ENCODE measurements around the gene PIP5KL1. TPM values are rescaled to one million over a fixed set of nuclear protein-coding genes. Genes with fewer than 3 reads are reported as not detected.
A peak's percentile ranks its signal among the peaks of the same experiment; 100 is the strongest.

Gene PIP5KL1
- total and polyA plus RNA-seq, 2 of the 8 experiments (the other 6 are each of a cell fraction or from before 2014, with no cell fraction given) = 13.4 to 15.4 TPM

GRCh38 chr9:127872369-127873222, 58.0 kb downstream of the PIP5KL1 start:
- H3K4ac ChIP-seq (replicated peaks; ENCODE audit: insufficient read length, low read depth, low read length) = no peak overlapping the region
- H3K27me3 ChIP-seq (replicated peaks in 1 of 4; ENCODE audit: control insufficient read depth in 3 of 4, extremely low read depth in 1 of 4, insufficient read depth in 3 of 4, low read length in 3 of 4) = no peaks in the 10 kb centered on the region
- H3K14ac ChIP-seq (ENCODE audit: insufficient read length) = no peak overlapping the region
- H4K8ac ChIP-seq (ENCODE audit: extremely low read depth, insufficient read depth, low read length) = peak overlapping the region; percentile 4
- no peak overlapping the region for H2BK120ac ChIP-seq (replicated peaks; ENCODE audit: low read depth, low read length)
- H3K56ac ChIP-seq (replicated peaks; ENCODE audit: insufficient read length, low read depth, low read length) = no peak overlapping the region
- H2BK20ac ChIP-seq (ENCODE audit: low read length) = no peak overlapping the region
- ChIA-PET CTCF (ENCODE audit: partially characterized antibody) (interaction anchor here (0.9 to 9.2 kb wide), 22 partner anchors 8 to 283 kb away, joined by 3 to 116 read pairs (median 4); partner anchors contain the start of genes ENG, ST6GALNAC6 and TOR2A), POLR2A (ENCODE audit: partially characterized antibody) (interaction anchor here (1.1 to 2.8 kb wide), 5 partner anchors 13 to 78 kb away, joined by 3 to 11 read pairs (median 4); partner anchors contain the start of gene ENG)
- no peak overlapping the region for H3K9ac ChIP-seq (replicated peaks in 1 of 4; ENCODE audit: extremely low read depth in 1 of 4, low read depth in 3 of 4, low read length in 3 of 4)
- no peaks in the 10 kb centered on the region for H3K79me2 ChIP-seq (ENCODE audit: control insufficient read depth in 1 of 2, insufficient read depth in 2 of 2, low read length in 2 of 2)
- H2BK5ac ChIP-seq (ENCODE audit: low read depth, low read length) = no peak overlapping the region; the same call in 1 of the 2 replicates
- WGBS, 2 experiments (ENCODE audit: extremely low coverage in 1 of 2, insufficient coverage in 1 of 2, insufficient read length in 1 of 2, insufficient replicate concordance in 2 of 2, low coverage in 1 of 2, low lambda C conversion rate in 2 of 2, missing lambda C conversion rate in 1 of 2) = 89% methylated on average over 20 of the region's 20 CpGs; no CpG with 5 or more reads in 1 of the 2 experiments
- H2AFZ ChIP-seq (ENCODE audit: low read length) = no peak overlapping the region
- H3K9me3 ChIP-seq (ENCODE audit: insufficient read depth in 2 of 2, low read depth in 1 of 2, low read length in 1 of 2) = no peaks in the 10 kb centered on the region
- FAIRE-seq (no peak), DNase-seq (ENCODE audit: low read depth in 1 of 2, low spot score in 2 of 2) (no peak)
- H3K18ac ChIP-seq (ENCODE audit: extremely low read depth, low read length) = no peak overlapping the region
- no peak overlapping the region; the same call in 1 of the 2 replicates for H3K27ac ChIP-seq (ENCODE audit: low read depth, low read length)
- H2AK5ac ChIP-seq (ENCODE audit: low read depth, low read length) = no peak overlapping the region
- H4K20me1 ChIP-seq (replicated peaks in 1 of 2; ENCODE audit: control insufficient read depth in 1 of 2, insufficient read depth in 2 of 2, low read length in 2 of 2) = peaks cover 0 to 4% of the 10 kb centered on the region in 2 experiments
- no peak overlapping the region for H4K5ac ChIP-seq (ENCODE audit: insufficient read length, low read depth, low read length)
- H3K4me1 ChIP-seq (replicated peaks in 1 of 4; ENCODE audit: control insufficient read depth in 3 of 4, insufficient read depth in 4 of 4, low read length in 3 of 4) = peaks cover 0 to 14% (median 6%) of the 10 kb centered on the region in 4 experiments; a peak in 6 of 7 replicates
- H2BK15ac ChIP-seq (ENCODE audit: low read length) = 0 out of 2 replicates have a peak overlapping the region, but pooled peaks have one; percentile 61
- no peak overlapping the region for H4K91ac ChIP-seq (replicated peaks; ENCODE audit: insufficient read length, low read length)
- H3K23me2 ChIP-seq (ENCODE audit: low read depth, low read length) = peaks cover 2% of the 10 kb centered on the region; the same call in 1 of the 2 replicates
- no peak overlapping the region for H3K4me2 ChIP-seq (ENCODE audit: insufficient read depth in 1 of 2, low read depth in 2 of 2, low read length in 2 of 2)
- H3K4me3 ChIP-seq (ENCODE audit: extremely low read depth in 1 of 4, insufficient read depth in 2 of 4, low read depth in 3 of 4, low read length in 4 of 4) = no peak overlapping the region
- no peak overlapping the region for H3K23ac ChIP-seq (ENCODE audit: insufficient read length)
- no peak overlapping the region for H2BK12ac ChIP-seq (ENCODE audit: low read depth, low read length)
- H3K36me3 ChIP-seq (ENCODE audit: control insufficient read depth in 2 of 4, insufficient read depth in 4 of 4, low read length in 3 of 4) = no peaks in the 10 kb centered on the region
- no peaks in the 10 kb centered on the region for H3K79me1 ChIP-seq (ENCODE audit: low read depth, low read length)
- no peak for TF ChIP-seq ZNF274 (IDR thresholded peaks at IDR 0.05; ENCODE audit: borderline replicate concordance, extremely low read depth, low read length)
- no peak for TF ChIP-seq BRCA1 (IDR thresholded peaks at IDR 0.05; ENCODE audit: low read depth, low read length)
- TF ChIP-seq CREB1 (IDR thresholded peaks at IDR 0.05) = no peak
- no peak for TF ChIP-seq SIX5 (IDR thresholded peaks at IDR 0.05; ENCODE audit: low read depth, low read length)
- no peak for TF ChIP-seq SIRT6 (IDR thresholded peaks at IDR 0.05; ENCODE audit: low read length)
- no peak for TF ChIP-seq MAFK (IDR thresholded peaks at IDR 0.05; ENCODE audit: low read depth, low read length)
- TF ChIP-seq GTF2F1 (IDR thresholded peaks at IDR 0.05; ENCODE audit: borderline replicate concordance, low read depth, low read length) = no peak
- TF ChIP-seq NANOG (IDR thresholded peaks at IDR 0.05; ENCODE audit: insufficient read depth, low read depth, low read length, poor library complexity, severe bottlenecking) = no peak
- no peak for TF ChIP-seq ATF3 (IDR thresholded peaks at IDR 0.05; ENCODE audit: insufficient read depth, low read depth, low read length)
